Effector memory CD4-positive, alpha-beta T cell (primary cell): ENCODE measurements around the gene PABPC4L.
"Not testable (repeated sequence)": the region's sequence is repeated elsewhere in the genome, so short reads cannot be mapped to it uniquely, and the experiment has no call there.

ENCODE experiments used
- DNase-seq, 3 donors: peaks; one replicate each; pipeline ENCODE4 v3.0.0-alpha.2; 2020
- H3K27ac ChIP-seq: 2 replicates; pipeline ENCODE4 v1.7.0; 2013; ENCODE audit warnings: mild to moderate bottlenecking, low read length, moderate library complexity; ENCODE audit not compliant: insufficient read depth, poor library complexity, severe bottlenecking
- H3K27me3 ChIP-seq: replicated peaks from 2 replicates; pipeline ENCODE4 v1.7.0; 2013; ENCODE audit warnings: mild to moderate bottlenecking, low read length; ENCODE audit not compliant: insufficient read depth, control insufficient read depth, poor library complexity, severe bottlenecking
- H3K36me3 ChIP-seq: 2 replicates; pipeline ENCODE4 v1.7.0; 2013; ENCODE audit warnings: mild to moderate bottlenecking, low read length, moderate library complexity; ENCODE audit not compliant: control insufficient read depth, insufficient read depth
- H3K4me1 ChIP-seq: 2 replicates; pipeline ENCODE4 v1.7.0; 2013; ENCODE audit warnings: low read length, mild to moderate bottlenecking; ENCODE audit not compliant: control insufficient read depth, insufficient read depth, poor library complexity, severe bottlenecking
- H3K4me3 ChIP-seq: 2 replicates; pipeline ENCODE4 v1.7.0; 2013; ENCODE audit warnings: low read length, low read depth, mild to moderate bottlenecking; ENCODE audit not compliant: insufficient read depth, poor library complexity, severe bottlenecking
- H3K9me3 ChIP-seq: 2 replicates; pipeline ENCODE4 v1.7.0; 2013; ENCODE audit warnings: mild to moderate bottlenecking, low read length, moderate library complexity; ENCODE audit not compliant: control insufficient read depth
- total RNA-seq, 3 donors: gene quantifications; one replicate each; lab custom pipeline; 2026; lab: John Stamatoyannopoulos, UW

Gene PABPC4L
- total RNA-seq: 0 reads per million in 3 donors

- DNase-seq: no peak
- no peaks in the 10 kb centered on the region for H3K27me3 ChIP-seq
- no peaks in the 10 kb centered on the region for H3K4me1 ChIP-seq
- H3K4me3 ChIP-seq: no peak within 1 kb of the TSS
- H3K27ac ChIP-seq: no peak within 1 kb of the TSS
- H3K36me3 ChIP-seq: no peaks in the 10 kb centered on the region
- no peaks in the 10 kb centered on the region for H3K9me3 ChIP-seq
These were observed at the start of gene PABPC4L for GRCh38 chr4:134201216-134202161. PABPC4L (minus strand) TSS chr4:134201789; CDS start chr4:134201019, 770 bp downstream.

- no peaks in the 10 kb centered on the region for H3K4me1 ChIP-seq
- no peak overlapping the region for H3K27ac ChIP-seq
- H3K4me3 ChIP-seq: no peak overlapping the region
- H3K27me3 ChIP-seq: no peaks in the 10 kb centered on the region
- no peak for DNase-seq
- no peaks in the 10 kb centered on the region for H3K9me3 ChIP-seq
- H3K36me3 ChIP-seq: no peaks in the 10 kb centered on the region
These were observed 49.7 kb upstream of the PABPC4L start for GRCh38 chr4:134251322-134251721.

- no peak overlapping the region for H3K4me3 ChIP-seq
- H3K9me3 ChIP-seq: no peaks in the 10 kb centered on the region
- no peaks in the 10 kb centered on the region for H3K4me1 ChIP-seq
- H3K27ac ChIP-seq: no peak overlapping the region
- H3K27me3 ChIP-seq: no peaks in the 10 kb centered on the region
- no peak for DNase-seq
- no peaks in the 10 kb centered on the region for H3K36me3 ChIP-seq
These were observed 42.4 kb upstream of the PABPC4L start for GRCh38 chr4:134243742-134244713.

GRCh38 chr4:134219043-134219442 is 17.5 kb upstream of the PABPC4L start:
- no peak overlapping the region for H3K27ac ChIP-seq
- no peaks in the 10 kb centered on the region for H3K27me3 ChIP-seq
- no peaks in the 10 kb centered on the region for H3K36me3 ChIP-seq
- no peaks in the 10 kb centered on the region for H3K4me1 ChIP-seq
- H3K4me3 ChIP-seq: no peak overlapping the region
- no peak for DNase-seq
- no peaks in the 10 kb centered on the region for H3K9me3 ChIP-seq

- no peaks in the 10 kb centered on the region for H3K4me1 ChIP-seq
- no peaks in the 10 kb centered on the region for H3K27me3 ChIP-seq
- no peak overlapping the region for H3K4me3 ChIP-seq
- no peaks in the 10 kb centered on the region for H3K9me3 ChIP-seq
- no peaks in the 10 kb centered on the region for H3K36me3 ChIP-seq
- no peak for DNase-seq
- H3K27ac ChIP-seq: no peak overlapping the region
These were observed 14.8 kb upstream of the PABPC4L start for GRCh38 chr4:134216411-134216810.

- H3K27me3 ChIP-seq: no peaks in the 10 kb centered on the region
These were observed 14.2 kb upstream of the PABPC4L start for GRCh38 chr4:134215620-134216344.

GRCh38 chr4:134207955-134208354 is 6.4 kb upstream of the PABPC4L start:
- H3K4me3 ChIP-seq, H3K36me3 ChIP-seq, DNase-seq, H3K4me1 ChIP-seq, H3K9me3 ChIP-seq, H3K27ac ChIP-seq, H3K27me3 ChIP-seq: not testable (repeated sequence)

More at GRCh38 chr4:134215620-134216344, 14.2 kb upstream of the PABPC4L start:
- Histone ChIP-seq H3K27ac (no peak overlapping the region), H3K36me3 (no peaks in the 10 kb centered on the region), H3K4me3 (no peak overlapping the region), H3K4me1 (no peaks in the 10 kb centered on the region), H3K9me3 (no peaks in the 10 kb centered on the region)
- DNase-seq: no peak

GRCh38 chr4:134202166-134202956 is 772 bp upstream of the PABPC4L start:
- H3K4me3 ChIP-seq: no peak overlapping the region
- no peaks in the 10 kb centered on the region for H3K27me3 ChIP-seq
- no peaks in the 10 kb centered on the region for H3K36me3 ChIP-seq
- H3K27ac ChIP-seq: no peak overlapping the region
- no peaks in the 10 kb centered on the region for H3K4me1 ChIP-seq
- no peak for DNase-seq
- H3K9me3 ChIP-seq: no peaks in the 10 kb centered on the region

GRCh38 chr4:134200811-134201215 is 776 bp downstream of the PABPC4L start:
- Histone ChIP-seq H3K27ac (no peak overlapping the region), H3K27me3 (no peaks in the 10 kb centered on the region), H3K36me3 (no peaks in the 10 kb centered on the region), H3K9me3 (no peaks in the 10 kb centered on the region), H3K4me1 (no peaks in the 10 kb centered on the region), H3K4me3 (no peak overlapping the region)
- no peak for DNase-seq
